Cardiac muscle cell (in vitro differentiated cells and primary cell): ENCODE data around the gene NLN. TPM values are rescaled to one million over a fixed set of nuclear protein-coding genes. Genes with fewer than 3 reads are reported as not detected.
A peak's percentile ranks its signal among the peaks of the same experiment; 100 is the strongest.

Experiments
- DNase-seq, 2 donors: peaks; one replicate each; pipeline versions ENCODE4 v3.0.0 to v3.0.0-alpha.2; 2010 to 2017; ENCODE audit warnings: low read depth in 1 of 2, low spot score in 1 of 2
- H3K27ac ChIP-seq: fragments of 200-600 bp; sonication (generic); 2 replicates; pipeline ENCODE4 v1.5.1; 2016
- H3K27me3 ChIP-seq: fragments of 200-600 bp; sonication (generic); 2 replicates; pipeline ENCODE4 v1.6.0; 2016; ENCODE audit warnings: control low read depth
- H3K36me3 ChIP-seq: fragments of 200-600 bp; sonication (generic); 2 replicates; pipeline ENCODE4 v1.5.1; 2016; ENCODE audit warnings: control low read depth
- H3K4me1 ChIP-seq: fragments of 200-600 bp; sonication (generic); 2 replicates; pipeline ENCODE4 v1.8.1; 2017; ENCODE audit warnings: low read depth, mild to moderate bottlenecking, mixed run types
- H3K4me3 ChIP-seq: fragments of 200-600 bp; sonication (generic); 2 replicates; pipeline ENCODE4 v1.5.1; 2016; ENCODE audit warnings: mild to moderate bottlenecking
- H3K9me3 ChIP-seq: fragments of 200-600 bp; sonication (generic); 2 replicates; pipeline ENCODE4 v1.5.1; 2017; ENCODE audit warnings: low read depth, mild to moderate bottlenecking, control low read depth
- polyA plus RNA-seq: library from polyadenylated mRNA; unstranded; fragments of >200 nt; fragmentation: Nextera tagmentation; extraction: Ambion mirVana; gene quantifications from 2 replicates; pipeline ENCODE4 v1.2.1, GENCODE V29; 2016
- total RNA-seq: library from RNA; depleted of rRNA; stranded (reverse); fragments of >200 nt; gene quantifications from 2 replicates; pipeline ENCODE4 v1.2.3, GENCODE V29; 2016
- TF ChIP-seq, protein P1 (sequence below): IDR thresholded peaks from 2 replicates; pipeline ENCODE4 v1.5.1; 2012; ENCODE audit warnings: low read depth, mild to moderate bottlenecking, low read length

NLN gene
- total and polyA plus RNA-seq, 2 experiments from 2014 or later = 14.7 to 19.2 TPM

DNA sequence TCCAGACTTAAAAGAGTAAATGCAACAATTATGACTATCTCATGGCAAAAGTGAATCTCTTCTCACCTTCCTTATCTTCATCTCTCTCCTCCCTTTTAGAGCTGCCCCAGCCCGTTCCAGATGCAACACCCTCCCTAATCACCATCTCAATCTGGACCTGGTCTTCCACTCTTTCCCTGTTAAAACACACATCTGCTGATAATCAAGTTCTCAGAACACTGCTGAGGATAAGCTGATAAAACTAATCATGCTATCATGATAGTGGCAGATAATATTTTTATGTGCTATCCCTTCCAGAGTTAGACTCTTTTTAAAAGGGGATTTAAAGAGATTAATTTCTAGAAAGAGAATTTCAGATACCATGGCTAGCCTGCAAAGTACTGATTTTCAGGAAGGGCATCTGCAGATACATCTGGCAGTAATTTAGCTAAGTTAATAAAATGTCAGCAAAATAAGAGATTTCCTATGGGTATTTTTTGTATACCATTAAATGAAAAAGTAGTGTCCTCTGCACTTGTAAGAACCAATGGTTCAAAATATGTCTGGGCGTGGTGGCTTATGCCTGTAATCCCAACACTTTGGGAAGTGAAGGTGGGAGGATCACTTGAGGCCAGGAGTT, 17.3 kb upstream of the NLN start:
- TF ChIP-seq, protein P1, sequence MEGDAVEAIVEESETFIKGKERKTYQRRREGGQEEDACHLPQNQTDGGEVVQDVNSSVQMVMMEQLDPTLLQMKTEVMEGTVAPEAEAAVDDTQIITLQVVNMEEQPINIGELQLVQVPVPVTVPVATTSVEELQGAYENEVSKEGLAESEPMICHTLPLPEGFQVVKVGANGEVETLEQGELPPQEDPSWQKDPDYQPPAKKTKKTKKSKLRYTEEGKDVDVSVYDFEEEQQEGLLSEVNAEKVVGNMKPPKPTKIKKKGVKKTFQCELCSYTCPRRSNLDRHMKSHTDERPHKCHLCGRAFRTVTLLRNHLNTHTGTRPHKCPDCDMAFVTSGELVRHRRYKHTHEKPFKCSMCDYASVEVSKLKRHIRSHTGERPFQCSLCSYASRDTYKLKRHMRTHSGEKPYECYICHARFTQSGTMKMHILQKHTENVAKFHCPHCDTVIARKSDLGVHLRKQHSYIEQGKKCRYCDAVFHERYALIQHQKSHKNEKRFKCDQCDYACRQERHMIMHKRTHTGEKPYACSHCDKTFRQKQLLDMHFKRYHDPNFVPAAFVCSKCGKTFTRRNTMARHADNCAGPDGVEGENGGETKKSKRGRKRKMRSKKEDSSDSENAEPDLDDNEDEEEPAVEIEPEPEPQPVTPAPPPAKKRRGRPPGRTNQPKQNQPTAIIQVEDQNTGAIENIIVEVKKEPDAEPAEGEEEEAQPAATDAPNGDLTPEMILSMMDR = no peak
- H3K27me3 ChIP-seq = no peaks in the 10 kb centered on the region

DNA sequence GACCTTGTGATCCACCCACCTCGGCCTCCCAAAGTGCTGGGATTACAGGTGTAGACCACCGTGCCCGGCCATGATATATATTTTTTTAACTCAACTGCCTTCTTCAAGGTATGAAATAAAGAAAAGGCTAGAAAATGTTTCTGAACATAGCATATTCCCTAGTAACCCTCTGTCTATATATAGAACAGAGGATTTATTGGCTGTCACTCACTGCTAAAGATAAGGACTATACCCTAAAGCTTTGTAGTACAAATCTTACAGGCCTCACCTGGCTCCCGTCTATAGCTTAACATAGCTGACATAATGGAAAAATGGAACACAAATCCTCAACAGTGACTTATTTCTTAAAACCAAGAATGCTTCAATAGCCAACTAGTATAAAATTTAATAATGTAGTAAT, 14.3 kb upstream of the NLN start:
- peaks cover 4% of the 10 kb centered on the region for H3K36me3 ChIP-seq
- TF ChIP-seq, protein P1 = no peak
- H3K4me3 ChIP-seq = no peak overlapping the region
- DNase-seq = no peak
- no peaks in the 10 kb centered on the region for H3K27me3 ChIP-seq
- no peaks in the 10 kb centered on the region for H3K9me3 ChIP-seq
- no peak overlapping the region for H3K27ac ChIP-seq
- peaks cover 9% of the 10 kb centered on the region for H3K4me1 ChIP-seq

More for the DNA sequence above, 17.3 kb upstream of the NLN start:
- no peak for DNase-seq
- no peaks in the 10 kb centered on the region for H3K36me3 ChIP-seq
- peaks cover 9% of the 10 kb centered on the region for H3K4me1 ChIP-seq
- no peak overlapping the region for H3K4me3 ChIP-seq
- no peaks in the 10 kb centered on the region for H3K9me3 ChIP-seq
- H3K27ac ChIP-seq = no peak overlapping the region

DNA sequence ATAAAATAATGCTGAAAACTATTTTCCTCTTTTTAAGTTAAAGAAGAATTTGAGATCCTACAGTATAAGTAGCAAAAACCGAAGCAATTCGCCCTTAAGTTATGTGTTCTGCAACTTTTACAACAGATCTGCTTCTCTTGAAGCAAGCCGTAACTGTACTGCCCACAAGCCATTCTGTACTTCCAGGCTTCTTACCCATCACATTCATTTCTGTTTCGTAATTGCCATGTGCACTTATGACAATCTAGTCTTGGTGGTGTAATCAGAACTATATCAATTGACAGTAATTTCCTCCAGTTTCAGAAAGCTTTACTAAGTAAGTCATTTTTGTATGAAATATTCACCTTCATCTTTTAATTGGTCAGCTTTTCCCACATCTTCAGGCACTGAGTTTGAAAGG, 13.9 kb upstream of the NLN start:
- H3K27me3 ChIP-seq = no peaks in the 10 kb centered on the region
- TF ChIP-seq, protein P1 = no peak
- peaks cover 6% of the 10 kb centered on the region for H3K36me3 ChIP-seq
- H3K27ac ChIP-seq = no peak overlapping the region
- H3K4me1 ChIP-seq = peaks cover 9% of the 10 kb centered on the region
- H3K4me3 ChIP-seq = no peak overlapping the region
- DNase-seq = peak in 1 of 2 donors; percentile 13
- no peaks in the 10 kb centered on the region for H3K9me3 ChIP-seq

DNA sequence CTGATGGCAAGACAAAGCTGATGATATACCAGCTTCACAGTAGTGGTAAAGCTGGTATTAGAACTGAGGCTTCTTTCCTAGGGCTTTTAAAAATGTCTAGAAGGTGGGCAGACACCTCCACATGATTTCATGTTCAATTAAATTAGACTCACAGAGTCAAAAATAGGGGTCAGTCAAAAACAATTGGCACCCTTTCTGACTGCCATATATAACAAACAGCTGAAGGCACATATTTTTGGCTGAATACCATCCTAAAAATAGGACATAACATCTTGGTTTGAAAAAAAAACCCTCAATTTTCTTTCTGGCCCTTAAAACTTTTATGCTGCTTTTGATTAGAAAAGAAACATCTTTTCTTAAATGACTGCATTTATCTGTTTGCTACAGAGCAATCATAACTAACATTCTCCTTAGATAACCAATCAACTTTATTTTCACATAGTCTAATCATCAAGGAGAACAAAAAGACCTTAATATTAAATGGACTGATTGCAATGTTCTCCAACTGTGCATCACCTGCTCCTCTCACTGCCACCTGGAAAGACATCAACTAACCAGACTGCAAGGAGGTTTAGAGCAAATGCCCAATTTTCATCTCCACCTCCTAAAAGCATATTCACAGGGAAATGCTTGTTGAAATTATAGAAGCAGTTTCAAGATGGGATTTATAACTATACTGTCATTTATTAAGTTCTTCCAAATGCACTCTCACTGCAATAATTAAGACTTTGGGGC, 3.3 kb upstream of the NLN start:
- no peaks in the 10 kb centered on the region for H3K9me3 ChIP-seq
- H3K27ac ChIP-seq = no peak overlapping the region
- no peak overlapping the region for H3K4me3 ChIP-seq
- H3K36me3 ChIP-seq = peaks cover 3% of the 10 kb centered on the region
- H3K4me1 ChIP-seq = no peaks in the 10 kb centered on the region
- TF ChIP-seq, protein P1 = no peak
- H3K27me3 ChIP-seq = no peaks in the 10 kb centered on the region
- no peak for DNase-seq

DNA sequence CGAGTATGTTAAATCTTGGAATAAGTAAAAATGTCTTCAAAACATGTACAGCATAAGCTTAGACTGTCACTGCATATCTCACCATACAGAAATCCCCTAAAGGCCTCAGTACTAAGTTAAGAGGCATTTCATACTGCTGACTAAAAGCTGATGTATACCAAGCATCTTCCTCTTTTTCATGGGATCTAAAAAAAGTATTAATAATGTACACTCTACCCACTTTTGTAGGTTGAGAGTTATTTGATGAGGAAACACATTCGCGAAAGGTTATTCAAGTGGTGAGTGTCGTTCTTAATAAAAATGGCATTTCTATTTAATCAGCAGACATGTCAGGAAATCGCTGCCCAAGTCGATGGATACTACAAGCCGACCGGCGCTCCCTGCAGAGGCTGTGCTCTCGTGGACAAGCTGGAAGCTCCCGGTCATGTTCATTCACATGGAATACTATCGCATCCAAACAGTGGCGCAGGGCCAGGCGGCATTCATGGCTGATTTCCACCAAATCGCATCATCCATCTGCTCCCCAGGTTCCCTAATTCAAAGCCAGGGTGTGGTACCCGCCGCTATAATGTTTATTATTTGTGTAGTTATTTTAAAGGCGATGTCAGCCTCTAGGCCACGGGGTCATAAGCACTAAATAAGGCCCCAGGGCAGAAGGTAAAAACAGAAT, 820 bp upstream of the NLN start:
- peaks cover 3% of the 10 kb centered on the region for H3K36me3 ChIP-seq
- H3K27ac ChIP-seq = peak overlapping the region; percentile 13
- peak overlapping the region; percentile 79 for H3K4me3 ChIP-seq
- H3K9me3 ChIP-seq = no peaks in the 10 kb centered on the region
- no peaks in the 10 kb centered on the region for H3K4me1 ChIP-seq
- peak; percentile 64 to 77 for DNase-seq
- H3K27me3 ChIP-seq = no peaks in the 10 kb centered on the region
- TF ChIP-seq, protein P1 = no peak
